Measurements from ENCODE around the gene EXOSC9. TPM values are rescaled to one million over a fixed set of nuclear protein-coding genes. Genes with fewer than 3 reads are reported as not detected.

The EXOSC9 gene
- total RNA-seq, 2 experiments from 2014 or later = 71.6 to 72.7 TPM

DNA sequence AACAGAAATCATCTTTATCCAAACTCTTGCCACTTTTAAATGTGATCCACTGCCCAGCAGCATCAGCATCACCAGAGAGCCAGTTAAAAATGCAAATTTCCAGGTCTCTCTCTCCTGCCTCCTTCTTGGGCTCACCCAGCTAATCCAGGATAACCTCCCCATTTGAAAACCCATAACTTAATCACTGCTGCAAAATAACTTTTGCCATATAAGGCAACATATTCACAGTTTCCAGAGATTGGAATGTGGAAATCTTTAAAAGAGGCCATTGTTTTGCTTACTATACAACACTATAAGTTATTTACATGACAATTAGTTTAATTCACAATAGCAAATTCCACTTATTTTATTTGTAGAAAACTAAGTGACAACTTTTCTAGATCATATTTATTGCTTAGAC is 4.8 kb upstream of the EXOSC9 start:
- H3K4me3 Mint-ChIP-seq = no peak overlapping the region
- H3K9me3 Mint-ChIP-seq = no peaks in the 10 kb centered on the region
- ChIA-PET POLR2A (no interaction called here), CTCF (no interaction called here)
- H3K27me3 ChIP-seq (ENCODE audit: control insufficient read depth in 1 of 2, insufficient read depth in 2 of 2, low read length in 2 of 2) = no peaks in the 10 kb centered on the region
- H3K27ac ChIP-seq (ENCODE audit: low read depth in 1 of 2, low read length in 2 of 2) = no peak overlapping the region
- TF ChIP-seq, protein P1, sequence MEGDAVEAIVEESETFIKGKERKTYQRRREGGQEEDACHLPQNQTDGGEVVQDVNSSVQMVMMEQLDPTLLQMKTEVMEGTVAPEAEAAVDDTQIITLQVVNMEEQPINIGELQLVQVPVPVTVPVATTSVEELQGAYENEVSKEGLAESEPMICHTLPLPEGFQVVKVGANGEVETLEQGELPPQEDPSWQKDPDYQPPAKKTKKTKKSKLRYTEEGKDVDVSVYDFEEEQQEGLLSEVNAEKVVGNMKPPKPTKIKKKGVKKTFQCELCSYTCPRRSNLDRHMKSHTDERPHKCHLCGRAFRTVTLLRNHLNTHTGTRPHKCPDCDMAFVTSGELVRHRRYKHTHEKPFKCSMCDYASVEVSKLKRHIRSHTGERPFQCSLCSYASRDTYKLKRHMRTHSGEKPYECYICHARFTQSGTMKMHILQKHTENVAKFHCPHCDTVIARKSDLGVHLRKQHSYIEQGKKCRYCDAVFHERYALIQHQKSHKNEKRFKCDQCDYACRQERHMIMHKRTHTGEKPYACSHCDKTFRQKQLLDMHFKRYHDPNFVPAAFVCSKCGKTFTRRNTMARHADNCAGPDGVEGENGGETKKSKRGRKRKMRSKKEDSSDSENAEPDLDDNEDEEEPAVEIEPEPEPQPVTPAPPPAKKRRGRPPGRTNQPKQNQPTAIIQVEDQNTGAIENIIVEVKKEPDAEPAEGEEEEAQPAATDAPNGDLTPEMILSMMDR (IDR thresholded peaks at IDR 0.05) = no peak
- peaks cover 28% of the 10 kb centered on the region for H3K4me1 Mint-ChIP-seq (ENCODE audit: low read depth)
- no peaks in the 10 kb centered on the region for H3K27me3 Mint-ChIP-seq
- H3K4me1 ChIP-seq (ENCODE audit: insufficient read depth, low read length) = peaks cover 10% of the 10 kb centered on the region
- no peak overlapping the region for H3K4me3 ChIP-seq (ENCODE audit: low read length)
- peaks cover 10% of the 10 kb centered on the region for H3K36me3 Mint-ChIP-seq (ENCODE audit: low read depth)
- intact Hi-C loops (cut with DNase I, micrococcal nuclease) = no loop called here
- DNase-seq = no peak
- H3K9me3 ChIP-seq (ENCODE audit: control insufficient read depth in 1 of 2, insufficient read depth in 1 of 2, low read length in 2 of 2) = no peaks in the 10 kb centered on the region
- H3K27ac Mint-ChIP-seq = no peak overlapping the region
- no peaks in the 10 kb centered on the region for H3K36me3 ChIP-seq (ENCODE audit: insufficient read depth, low read length)
- ATAC-seq (ENCODE audit: poor library complexity) = no peak

DNA sequence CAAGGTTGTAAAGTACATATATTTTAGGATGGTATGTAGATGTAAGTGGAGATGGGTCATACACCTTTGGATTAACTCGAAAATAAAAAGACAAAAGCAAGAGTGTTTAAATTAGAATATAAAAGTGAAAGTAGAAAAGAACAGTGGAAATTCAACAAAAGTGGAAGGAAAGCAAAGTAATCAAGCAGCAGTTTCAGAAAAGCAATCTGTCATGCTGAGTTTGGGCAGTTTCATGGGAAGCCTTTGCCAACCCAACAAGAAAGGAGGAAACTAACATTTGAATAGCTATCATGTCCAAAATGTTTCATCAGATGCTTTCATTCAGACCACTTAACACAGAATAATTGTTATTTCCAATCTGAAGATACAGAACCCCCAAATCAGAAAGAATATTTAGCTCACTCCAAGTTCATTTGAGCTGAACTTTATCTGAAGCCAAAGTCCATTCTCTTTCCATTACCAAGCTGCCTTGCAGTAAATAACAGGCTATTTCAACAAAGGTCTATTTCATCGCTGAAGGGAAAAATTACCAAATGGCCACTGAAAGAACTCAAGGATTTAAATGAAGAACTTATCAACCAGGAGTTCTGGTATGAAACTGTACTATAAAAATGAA is 1.8 kb upstream of the EXOSC9 start:
- Histone ChIP-seq H3K27ac (ENCODE audit: low read depth in 1 of 2, low read length in 2 of 2) (no peak overlapping the region), H3K36me3 (ENCODE audit: insufficient read depth, low read length) (peaks cover 19% of the 10 kb centered on the region), H3K4me3 (ENCODE audit: low read length) (no peak overlapping the region), H3K27me3 (ENCODE audit: control insufficient read depth in 1 of 2, insufficient read depth in 2 of 2, low read length in 2 of 2) (no peaks in the 10 kb centered on the region), H3K9me3 (ENCODE audit: control insufficient read depth in 1 of 2, insufficient read depth in 1 of 2, low read length in 2 of 2) (no peaks in the 10 kb centered on the region), H3K4me1 (ENCODE audit: insufficient read depth, low read length) (peaks cover 17% of the 10 kb centered on the region)
- TF ChIP-seq, protein P1 (IDR thresholded peaks at IDR 0.05) = no peak
- CTCF ChIA-PET = no interaction called here
- peaks cover 46% of the 10 kb centered on the region for H3K4me1 Mint-ChIP-seq (ENCODE audit: low read depth)
- H3K27me3 Mint-ChIP-seq = no peaks in the 10 kb centered on the region
- ATAC-seq (ENCODE audit: poor library complexity) (no peak), DNase-seq (peak in 1 of 14 experiments; percentile 10)
- H3K4me3 Mint-ChIP-seq = peak overlapping the region; percentile 96
- intact Hi-C loops (cut with DNase I, micrococcal nuclease) = no loop called here
- peaks cover 39% of the 10 kb centered on the region for H3K36me3 Mint-ChIP-seq (ENCODE audit: low read depth)
- H3K27ac Mint-ChIP-seq = peak overlapping the region; percentile 100
- POLR2A ChIA-PET = interaction anchor here (2.8 to 3.8 kb wide), 3 partner anchors 20 to 103 kb away, joined by 8 to 40 read pairs (median 21); partner anchors contain the start of genes ANXA5 and CCNA2
- no peaks in the 10 kb centered on the region for H3K9me3 Mint-ChIP-seq

DNA sequence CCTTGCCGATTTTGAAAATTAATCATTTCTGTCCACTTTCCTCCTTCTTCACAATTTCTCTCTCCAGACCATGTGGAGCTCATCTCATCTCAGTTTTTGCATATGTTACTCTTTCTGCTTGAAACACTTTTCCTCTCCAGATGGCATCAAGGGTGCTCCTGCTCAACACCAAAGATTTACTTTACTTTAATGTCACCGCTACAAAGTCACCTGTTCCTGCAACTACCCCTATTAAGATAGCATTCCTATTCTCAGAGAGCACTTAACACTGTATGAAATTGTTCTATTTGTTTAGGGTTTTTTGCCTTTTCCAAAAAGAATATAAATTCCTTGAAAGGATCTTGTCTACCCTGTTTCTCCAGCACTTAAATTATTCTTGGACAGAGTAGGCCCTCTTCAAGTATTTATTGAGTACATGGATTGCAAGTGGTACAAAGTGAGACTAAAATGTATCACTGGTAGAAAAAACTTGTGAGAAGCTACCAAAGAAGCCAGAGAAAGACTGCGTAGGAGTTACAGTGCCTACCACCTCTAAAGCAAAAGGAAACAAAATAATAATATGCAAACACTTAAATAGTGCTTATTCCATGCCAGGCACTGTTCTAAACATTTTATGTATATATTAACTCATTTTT is 1.1 kb upstream of the EXOSC9 start:
- Mint-ChIP-seq H3K27me3 (no peaks in the 10 kb centered on the region), H3K9me3 (no peaks in the 10 kb centered on the region), H3K4me3 (peak overlapping the region; percentile 96), H3K4me1 (ENCODE audit: low read depth) (peaks cover 50% of the 10 kb centered on the region), H3K36me3 (ENCODE audit: low read depth) (peaks cover 46% of the 10 kb centered on the region), H3K27ac (peak overlapping the region; percentile 100)
- Histone ChIP-seq H3K4me1 (ENCODE audit: insufficient read depth, low read length) (peaks cover 17% of the 10 kb centered on the region), H3K9me3 (ENCODE audit: control insufficient read depth in 1 of 2, insufficient read depth in 1 of 2, low read length in 2 of 2) (no peaks in the 10 kb centered on the region), H3K27ac (ENCODE audit: low read depth in 1 of 2, low read length in 2 of 2) (peak overlapping the region; percentile 80 to 96), H3K36me3 (ENCODE audit: insufficient read depth, low read length) (peaks cover 26% of the 10 kb centered on the region), H3K4me3 (ENCODE audit: low read length) (peak overlapping the region; percentile 95), H3K27me3 (ENCODE audit: control insufficient read depth in 1 of 2, insufficient read depth in 2 of 2, low read length in 2 of 2) (no peaks in the 10 kb centered on the region)
- DNase-seq (peak in 1 of 14 experiments; percentile 10), ATAC-seq (ENCODE audit: poor library complexity) (no peak)
- ChIA-PET CTCF (interaction anchor here (1.8 kb wide), 1 partner anchor 778 kb away, joined by 4 read pairs; no protein-coding TSS in a partner anchor), POLR2A (interaction anchor here (1.5 to 3.8 kb wide), 6 partner anchors 19 to 933 kb away, joined by 5 to 40 read pairs (median 11); partner anchors contain the start of genes ANXA5, BBS12, BBS7 and CCNA2)
- intact Hi-C loops (cut with DNase I, micrococcal nuclease) = loop anchor here in 1 of 2 experiments (5.0 to 10.0 kb wide), 4 partner anchors 72 to 935 kb away; partner anchors contain the start of genes ANXA5, BBS12 and BBS7
- TF ChIP-seq, protein P1 (IDR thresholded peaks at IDR 0.05) = no peak

Data from CD4-positive, alpha-beta T cell (primary cell).